A549 treated with RU486 at 1 μM for 4 hours (cell line): ENCODE results near the gene MTA3. TPM values are rescaled to one million over a fixed set of nuclear protein-coding genes. Genes with fewer than 3 reads are reported as not detected.

Source experiments
- total RNA-seq: library from RNA; stranded (reverse); fragments of 200-300 nt; extraction: Qiagen RNA extraction; gene quantifications from 5 replicates; pipeline ENCODE4 v1.2.3, GENCODE V29; 2022; ENCODE audit warnings: low read depth

Gene MTA3
- total RNA-seq = 28.6 to 37.9 TPM (median 30.0 TPM) in 5 replicates

DNA sequence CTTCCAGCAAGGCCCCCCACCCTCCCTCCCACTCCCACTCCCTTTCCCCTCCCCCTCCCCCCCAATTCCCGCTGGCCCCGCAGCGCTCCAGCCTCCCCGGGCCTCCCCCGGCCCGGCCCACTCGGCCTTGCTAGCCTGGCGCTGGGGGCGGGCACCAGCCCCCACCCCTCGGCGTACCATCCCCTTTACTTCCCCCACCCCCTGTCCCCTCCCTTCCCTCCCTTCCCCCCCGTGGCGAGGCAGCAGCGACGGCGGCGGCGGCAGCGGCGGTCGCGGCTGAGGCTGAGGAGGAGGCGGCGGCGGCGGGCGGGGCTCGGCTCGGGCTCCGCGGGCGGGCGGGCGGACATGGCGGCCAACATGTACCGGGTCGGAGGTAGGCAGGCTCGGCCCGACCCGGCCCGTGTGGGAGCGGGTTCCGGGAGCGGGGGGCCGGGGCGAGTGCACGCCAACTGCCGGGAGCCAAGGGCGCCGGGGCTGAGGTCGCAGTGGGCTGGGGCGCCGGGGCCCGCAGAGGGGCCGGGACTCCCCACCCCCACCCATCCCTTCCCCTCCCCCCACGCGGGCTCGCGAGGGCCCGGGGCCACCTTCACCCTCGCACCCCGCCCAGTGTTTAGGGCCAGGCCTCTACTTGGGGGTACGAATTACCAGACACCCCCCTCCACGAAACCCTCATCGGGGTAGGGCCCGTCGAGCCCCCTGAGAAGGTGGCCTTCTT lies at the start of gene MTA3:
Gene MTA3, plus strand, starts transcription at position 232 of the 715 bp plus-strand sequence. Its CDS starts 114 bp downstream, at position 346.

DNA sequence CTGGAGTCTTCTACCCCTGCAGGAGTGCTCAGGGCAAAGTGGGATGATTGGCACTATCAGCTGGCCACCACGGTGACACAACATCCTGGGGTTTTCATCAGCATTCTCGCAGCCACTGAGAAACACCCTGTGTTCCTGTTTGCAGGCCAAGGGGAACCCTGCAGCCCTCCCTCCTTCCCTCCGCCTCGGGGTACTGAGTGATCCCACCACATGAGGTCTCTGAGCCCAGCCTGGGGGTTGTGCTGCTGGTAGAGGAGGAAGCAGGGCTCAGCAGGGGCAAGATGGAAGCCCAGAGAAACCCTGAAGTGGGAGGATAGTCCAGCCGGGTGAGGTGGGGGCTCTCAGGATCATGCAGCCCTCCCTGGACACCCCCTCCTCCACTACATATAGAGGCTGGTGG lies 195.7 kb downstream of the MTA3 start, which contains the start of gene OXER1:
Gene OXER1, minus strand, starts transcription at position 40 of the 400 bp plus-strand sequence. CDS start 73 bp downstream, outside the sequence.

DNA sequence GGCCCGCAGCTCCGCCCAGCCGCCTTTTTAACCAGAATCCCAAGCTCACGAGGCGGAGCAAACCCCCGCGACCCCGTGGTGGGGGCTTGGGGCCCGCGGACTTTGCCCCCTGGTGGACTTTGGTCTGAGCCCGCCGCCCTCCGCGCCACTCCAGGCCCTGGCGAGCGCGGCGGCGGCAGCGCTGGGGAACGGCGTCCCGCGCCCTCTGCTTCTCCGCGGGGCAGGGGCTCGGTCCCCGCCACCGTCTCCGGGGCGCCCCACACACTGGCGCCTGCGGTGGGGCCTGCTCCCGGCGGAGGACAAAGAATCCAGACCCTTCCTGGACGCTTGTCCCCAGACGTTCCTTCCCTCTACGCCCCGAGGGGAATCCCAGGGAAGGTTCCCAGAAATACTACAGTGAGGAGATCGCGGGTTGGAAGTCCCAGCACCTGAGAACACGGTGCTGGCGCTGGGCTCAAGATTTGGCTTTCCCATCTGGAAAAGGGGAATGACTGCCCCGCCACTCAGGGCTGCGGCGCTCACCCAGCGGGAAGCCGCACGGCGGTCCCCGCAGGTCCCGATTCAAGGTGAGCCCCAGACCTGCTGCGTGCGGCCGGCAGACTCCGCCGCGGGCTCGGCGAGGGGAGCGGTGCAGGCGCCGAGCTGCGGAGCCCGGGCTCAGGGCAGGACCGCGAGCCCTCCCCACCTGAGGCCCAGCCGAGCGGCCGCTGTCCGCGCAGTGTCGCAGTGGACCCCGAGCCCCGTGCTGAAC lies 224.3 kb downstream of the MTA3 start, which contains the start of gene HAAO:
Gene HAAO, minus strand, starts transcription at position 1 of the 751 bp plus-strand sequence. CDS start 47 bp downstream, outside the sequence.

Other genes with a start within 250 kb of the MTA3 start
- gene COX7A2L, start 207.4 kb upstream of the MTA3 start, total RNA-seq = 136 to 193 TPM (median 157 TPM) in 5 replicates
- gene KCNG3, start 74.7 kb upstream of the MTA3 start, total RNA-seq = 0.62 to 1.0 TPM (median 0.73 TPM) in 5 replicates
- gene OXER1, start 195.5 kb downstream of the MTA3 start, total RNA-seq = not detected in 5 replicates
- not detected in 5 replicates for gene HAAO, start 224.0 kb downstream of the MTA3 start, total RNA-seq